T-helper 2 cell (primary cell): Measurements from ENCODE around the gene IFRD1.
"Not testable (repeated sequence)": the region's sequence is repeated elsewhere in the genome, so short reads cannot be mapped to it uniquely, and the experiment has no call there.

Experiments
- DNase-seq, 5 experiments: peaks; one replicate each; pipeline versions ENCODE4 v3.0.0 to v3.0.0-alpha.2; 2012 to 2022

The IFRD1 gene

DNA sequence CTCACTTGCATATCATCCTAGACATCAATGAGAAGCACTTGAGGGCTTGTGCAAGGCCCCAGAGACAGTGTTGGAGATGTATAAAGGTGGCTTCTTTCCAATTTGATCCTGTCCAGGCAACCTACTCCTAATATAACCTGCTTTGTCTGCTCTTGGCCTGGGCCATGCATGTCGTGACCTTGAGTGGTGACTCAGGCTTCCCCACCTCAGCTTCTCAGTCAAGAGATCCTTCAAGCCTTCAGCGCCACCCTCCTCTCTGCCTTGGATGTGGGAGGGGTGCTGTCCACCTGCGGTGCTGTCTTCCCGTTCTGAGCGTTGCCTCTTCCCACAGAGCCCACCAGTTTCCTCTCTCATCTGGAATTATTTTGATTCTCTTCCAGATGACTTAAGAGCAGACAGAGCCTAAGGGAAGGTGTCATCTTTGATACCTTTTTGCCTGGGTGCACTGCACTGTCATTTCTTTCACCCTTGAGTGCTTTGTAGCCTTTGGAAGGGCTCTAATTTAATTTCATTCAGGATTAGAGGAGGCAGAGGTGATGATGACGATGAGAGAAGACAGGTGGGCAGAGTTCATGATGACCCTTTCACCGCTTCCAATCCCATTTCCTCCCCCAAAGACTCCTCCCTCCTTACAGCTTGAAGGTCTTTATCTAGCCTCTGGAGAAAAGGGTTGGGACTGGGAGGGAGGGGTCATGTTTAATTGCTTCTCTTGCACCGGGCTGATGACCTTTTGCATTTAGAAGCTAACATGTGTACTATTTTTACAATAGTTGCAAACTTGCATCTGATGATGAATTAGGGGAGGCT, 37.4 kb downstream of the IFRD1 start:
- no peak for DNase-seq

DNA sequence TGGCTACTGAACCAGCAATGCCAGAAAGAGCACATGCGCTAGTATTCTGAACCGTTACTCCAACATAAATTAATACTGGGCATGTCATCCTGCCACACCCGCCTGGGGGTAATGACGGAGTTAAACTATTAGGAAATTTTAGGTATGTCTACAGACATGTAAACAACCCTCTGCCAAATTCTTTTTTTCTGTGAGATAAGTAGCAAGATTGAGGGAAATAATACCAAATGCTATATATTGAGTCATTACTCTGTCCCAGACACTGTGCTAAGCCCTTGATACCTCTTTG, 37.9 kb downstream of the IFRD1 start:
- DNase-seq, result no peak

DNA sequence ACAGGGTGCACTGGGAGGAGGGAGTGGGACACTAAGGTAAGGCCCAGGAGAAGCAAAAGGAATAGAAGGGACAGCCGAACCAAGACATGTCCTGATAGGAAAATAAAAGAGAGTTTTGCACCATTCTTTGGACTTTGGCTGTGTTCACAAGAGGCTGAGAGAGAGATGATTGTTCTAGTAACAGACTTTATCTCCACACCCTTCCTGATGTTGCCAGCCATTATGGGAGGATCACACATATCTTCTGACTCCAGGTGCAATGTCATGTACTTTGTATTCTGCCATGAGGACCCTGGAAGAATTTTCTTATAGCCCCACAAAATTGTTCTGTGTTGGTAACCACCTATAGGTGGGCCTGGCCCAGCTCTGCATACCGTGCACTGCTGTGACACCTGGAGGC, 41.9 kb downstream of the IFRD1 start:
- no peak for DNase-seq

DNA sequence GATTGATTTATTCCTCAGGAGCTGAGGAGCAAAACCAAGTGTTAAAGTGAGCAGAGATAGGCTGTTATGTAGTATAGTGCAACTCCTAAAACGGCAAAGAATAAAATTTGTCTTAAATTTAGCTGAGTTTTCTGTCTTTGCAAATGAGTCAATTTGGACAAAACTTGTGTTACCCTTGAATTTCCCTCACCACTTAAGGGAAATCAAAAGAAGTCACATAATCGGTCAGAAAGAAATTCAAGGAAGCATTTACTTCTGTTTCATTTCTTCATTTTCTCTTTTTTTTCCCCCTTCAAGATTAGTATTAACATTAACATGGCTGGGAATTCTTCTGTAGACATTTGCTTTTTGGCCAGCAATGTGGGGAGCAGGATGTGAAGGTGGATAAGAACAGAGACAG, 44.4 kb downstream of the IFRD1 start:
- DNase-seq, result no peak

DNA sequence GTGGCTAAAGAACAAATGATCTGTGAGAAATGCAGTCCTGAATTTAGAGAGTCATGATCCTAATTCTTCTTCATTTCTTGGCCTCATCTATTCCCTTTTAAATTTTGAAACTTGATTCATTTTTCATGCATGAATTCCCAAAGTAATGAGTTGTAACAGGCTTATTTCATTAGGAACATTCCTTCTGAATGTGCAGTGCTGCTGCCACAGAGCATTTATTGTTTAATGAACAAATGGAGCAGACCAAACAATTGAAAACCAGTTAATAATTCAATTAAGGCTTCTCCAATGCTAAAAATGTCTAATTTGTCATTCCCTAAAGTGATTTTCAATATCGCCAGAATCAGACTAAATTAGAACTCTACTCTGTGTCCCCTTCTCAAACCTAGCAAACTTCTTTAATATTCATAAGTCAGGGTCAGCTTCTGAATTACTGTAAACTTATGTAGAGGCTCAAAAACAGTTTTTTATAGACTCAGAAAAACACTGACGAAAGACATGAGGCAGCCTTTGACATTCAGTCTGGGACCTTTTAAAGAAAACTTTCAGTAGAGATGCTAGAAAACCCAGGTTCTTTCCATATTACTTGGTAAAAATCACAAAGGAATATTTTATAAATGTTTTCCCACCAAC, 45.0 kb downstream of the IFRD1 start:
- DNase-seq, result no peak

DNA sequence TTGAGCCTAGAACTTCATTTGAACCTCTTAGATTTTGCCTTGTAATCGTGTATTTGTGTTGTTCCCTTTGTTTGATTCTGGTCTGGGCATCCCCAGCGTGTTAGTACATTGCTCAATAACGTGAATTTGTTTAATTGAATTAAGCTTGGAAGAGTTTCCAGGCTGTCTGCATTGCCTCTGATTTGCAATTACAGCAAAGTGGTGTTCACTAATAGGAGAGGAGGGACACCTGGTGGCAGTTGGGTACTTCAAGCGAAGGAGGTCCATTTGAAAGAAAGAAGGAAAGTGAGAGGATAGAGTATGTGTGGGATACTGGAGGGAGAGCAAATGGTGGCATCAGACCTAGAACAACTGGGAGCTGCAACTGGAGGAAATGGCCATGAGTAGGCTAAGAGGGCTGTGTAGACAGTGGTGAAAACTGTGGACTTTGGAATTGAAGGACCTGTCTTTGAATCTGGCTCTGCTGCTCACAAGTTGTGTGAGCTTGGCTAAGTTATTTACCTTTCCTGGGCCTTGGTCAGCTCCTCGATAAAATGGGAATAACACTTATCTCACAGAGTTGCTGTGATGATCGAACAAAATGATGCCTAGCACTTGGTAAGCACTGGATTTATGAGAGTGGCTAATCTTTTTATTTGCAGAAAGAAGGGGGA, 45.7 kb downstream of the IFRD1 start:
- peak in 1 of 5 experiments; percentile 35 for DNase-seq

DNA sequence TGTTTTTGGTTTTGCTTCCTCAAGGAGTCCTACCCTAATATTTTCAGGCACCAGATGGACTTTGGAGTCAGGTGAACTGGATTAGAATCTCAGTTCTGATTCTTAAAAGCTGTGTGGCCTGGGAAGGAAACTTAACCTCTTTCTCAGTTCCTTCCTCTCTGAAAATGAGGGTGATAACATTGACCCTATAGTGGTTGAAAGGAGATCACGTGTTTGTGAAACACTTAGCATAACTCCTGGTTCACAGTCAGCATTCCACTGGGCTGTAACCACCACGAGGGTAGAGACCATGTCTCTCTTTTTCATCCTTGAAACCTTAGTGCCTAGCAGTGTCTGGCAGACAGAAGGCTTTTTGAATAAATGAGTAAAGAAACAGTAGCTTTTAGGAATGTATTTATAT, 47.2 kb downstream of the IFRD1 start:
- DNase-seq, result no peak

DNA sequence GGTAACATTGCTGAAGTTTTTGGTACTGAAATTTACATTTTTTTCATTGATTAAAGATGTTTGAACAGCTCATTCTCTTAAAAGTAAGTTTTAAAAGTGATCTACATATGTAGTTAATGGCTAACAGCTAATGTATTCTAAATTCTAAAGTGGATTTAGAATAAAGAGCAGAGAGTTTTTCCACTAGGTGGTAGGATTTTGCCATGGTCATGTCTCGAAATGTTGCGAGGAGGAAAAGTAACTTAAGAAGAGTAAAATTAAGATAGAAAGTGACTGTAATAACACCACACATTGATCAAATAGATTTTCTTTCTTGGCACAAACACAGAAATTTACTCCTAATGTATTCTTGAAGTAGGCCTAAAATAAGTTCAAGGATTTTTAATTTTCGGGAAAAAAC, 50.4 kb downstream of the IFRD1 start:
- no peak for DNase-seq

DNA sequence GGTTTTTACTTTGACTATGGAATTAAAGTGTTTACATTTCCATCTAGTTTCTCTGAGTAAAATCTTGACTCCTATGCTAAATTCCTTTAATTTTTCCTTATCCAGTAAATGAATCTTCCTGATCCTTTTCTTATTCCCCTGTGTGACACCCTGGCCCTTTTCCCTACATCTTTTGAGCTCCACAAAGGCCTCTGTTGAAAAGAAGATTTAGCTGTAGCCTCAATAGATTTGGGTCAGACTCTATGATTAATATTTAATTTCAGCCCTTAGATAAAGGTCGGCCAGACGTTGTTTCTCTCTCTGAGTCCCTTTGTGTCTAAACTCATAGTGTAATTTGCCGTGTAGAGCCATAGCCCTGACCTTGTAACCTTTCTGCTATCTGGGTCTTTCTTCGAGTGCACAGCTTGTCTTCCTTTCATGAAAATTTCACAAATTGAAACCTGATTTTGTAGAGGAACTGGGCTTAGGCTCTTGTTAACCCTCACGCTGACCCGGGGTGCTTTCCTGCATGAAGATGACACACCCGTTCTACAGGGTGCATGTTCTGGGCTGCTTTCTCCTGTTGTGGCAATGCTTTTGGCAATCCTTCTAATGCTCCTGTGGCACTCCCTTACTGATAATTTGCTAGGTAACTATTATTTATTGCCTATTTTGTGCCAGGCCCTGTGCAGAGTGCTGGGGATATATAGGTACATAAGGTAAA, 51.7 kb downstream of the IFRD1 start:
- no peak for DNase-seq

DNA sequence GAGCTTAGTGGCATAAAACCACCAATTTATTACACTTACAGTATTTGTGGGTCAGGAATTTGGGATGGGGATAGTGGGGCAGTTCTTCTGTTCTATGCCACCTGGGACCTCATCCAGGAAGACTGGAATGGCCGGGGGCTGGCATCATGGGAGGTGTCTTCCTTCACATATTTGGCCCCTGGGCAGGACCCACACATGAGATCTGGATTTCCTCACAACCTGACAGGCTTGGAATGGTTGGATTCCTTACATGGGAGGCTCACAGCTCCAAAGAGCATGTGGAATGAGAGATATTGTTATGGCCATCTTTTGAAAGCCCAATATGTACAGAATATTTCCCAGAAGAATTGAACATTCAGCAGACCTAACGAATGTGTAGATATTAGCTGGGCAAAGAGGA, 52.4 kb downstream of the IFRD1 start:
- DNase-seq, result no peak

DNA sequence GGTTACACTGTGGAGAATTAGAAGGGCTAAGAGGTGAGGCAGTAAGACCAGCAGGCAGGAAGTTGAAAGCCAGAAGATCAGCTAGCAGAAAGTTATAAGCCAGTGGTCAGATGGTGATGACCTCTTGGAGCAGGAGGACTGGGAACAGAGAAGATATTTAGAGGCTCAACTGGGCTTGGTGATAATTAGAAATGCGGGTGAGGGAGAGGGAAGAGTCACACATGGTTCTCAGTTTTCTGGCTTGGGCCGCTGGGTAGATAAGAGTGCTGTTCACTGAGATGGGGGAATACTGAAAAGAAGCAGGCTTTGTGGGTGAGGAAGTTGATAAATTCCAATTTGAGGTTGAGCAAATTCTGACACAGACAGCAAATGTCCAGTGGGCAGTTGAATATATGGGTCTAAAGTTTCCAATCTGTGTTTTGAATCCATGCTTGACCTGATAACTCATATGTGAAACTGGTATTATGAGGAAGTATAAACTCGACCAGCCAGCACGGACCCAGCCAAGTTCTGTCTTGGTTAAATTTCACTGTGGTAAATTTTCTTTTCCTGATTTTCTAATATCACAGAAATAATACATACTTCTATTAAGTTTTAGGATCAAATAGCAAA, 53.2 kb downstream of the IFRD1 start:
- no peak for DNase-seq

DNA sequence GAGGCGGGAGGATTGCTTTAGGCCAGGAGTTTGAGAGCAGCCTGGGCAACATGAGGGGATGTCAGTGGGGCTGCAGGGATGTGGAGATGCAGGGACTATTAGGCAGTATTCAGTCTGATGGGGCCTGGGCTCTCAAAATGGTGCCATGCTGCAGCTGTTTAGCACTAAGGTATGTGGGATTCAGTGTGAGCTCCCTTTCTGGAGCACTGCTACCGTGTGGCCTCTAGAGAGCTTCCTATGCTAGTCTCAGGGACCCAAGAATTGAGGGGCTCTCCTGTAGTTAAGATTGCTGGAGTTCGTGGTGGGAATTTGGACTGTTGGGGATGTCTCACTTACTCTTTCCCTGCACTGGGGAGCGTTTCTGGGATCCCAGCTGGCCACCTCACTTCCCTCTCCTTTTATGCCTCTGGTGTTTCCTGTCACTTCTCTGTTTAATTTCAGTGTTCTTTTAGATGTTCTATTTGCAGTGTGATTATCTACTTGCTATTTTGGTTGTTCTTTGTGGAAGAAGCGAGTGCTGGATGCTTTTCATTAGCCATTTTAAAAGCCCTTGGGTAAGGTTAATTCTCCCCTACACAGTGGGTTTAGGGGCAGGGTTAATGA, 53.9 kb downstream of the IFRD1 start:
- DNase-seq, result no peak

DNA sequence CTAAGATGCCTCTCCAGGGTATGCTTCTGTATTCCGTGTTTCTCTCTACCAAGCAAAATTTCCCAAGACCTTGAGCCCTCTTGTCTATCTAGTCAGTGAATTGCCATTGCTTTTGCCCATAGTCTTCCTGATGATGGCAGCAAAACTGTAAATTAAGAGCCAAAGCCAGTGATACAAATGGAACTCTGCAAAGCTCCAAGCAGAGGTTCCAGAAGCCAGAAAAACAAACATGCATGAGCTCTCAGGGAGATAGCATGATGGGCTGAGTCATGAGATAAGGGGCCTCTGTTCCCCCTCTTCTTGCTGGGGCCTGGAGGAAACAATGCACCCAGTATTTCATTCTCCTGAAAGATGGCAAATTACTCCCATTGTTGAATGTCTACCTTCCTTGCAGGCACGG, 55.2 kb downstream of the IFRD1 start:
- no peak for DNase-seq

DNA sequence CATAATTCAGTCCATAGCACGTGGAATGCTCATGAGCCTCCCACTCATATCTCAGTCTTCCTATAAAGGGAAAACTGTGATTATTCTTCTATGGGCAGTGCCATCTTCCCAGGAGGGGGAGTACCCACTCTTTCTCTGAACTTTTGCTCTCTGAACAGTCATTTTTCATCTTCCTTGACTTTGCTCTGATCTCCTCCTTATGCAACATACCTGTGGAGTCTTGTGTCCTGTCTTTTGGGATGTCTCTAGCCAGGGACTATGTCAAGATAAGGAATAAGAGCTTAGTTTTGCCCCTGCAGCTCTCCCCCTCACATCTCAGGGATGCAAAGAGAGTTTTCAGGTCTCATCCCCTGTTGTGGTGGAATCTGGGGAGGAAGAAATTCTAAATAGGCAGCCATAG, 58.1 kb downstream of the IFRD1 start:
- no peak for DNase-seq

DNA sequence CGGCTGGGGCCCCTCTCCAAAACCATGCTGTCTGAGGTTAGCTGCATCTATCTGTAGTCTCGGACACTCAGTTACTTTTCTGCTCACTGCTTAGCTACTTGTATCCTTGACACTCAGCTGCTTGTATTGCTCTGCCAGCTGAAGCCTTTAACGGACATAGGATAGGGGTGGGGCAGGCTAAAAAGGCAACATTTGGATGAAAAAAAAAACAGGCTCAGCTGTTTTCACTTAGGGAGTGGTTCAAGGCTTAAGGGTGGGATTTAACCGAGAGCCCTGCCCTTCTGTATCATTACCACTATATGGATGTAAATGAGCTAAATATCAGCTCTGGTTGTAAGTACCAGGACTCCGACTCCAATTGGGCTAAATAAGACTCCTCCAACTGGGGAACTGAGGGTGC, 59.1 kb downstream of the IFRD1 start:
- DNase-seq, result no peak

DNA sequence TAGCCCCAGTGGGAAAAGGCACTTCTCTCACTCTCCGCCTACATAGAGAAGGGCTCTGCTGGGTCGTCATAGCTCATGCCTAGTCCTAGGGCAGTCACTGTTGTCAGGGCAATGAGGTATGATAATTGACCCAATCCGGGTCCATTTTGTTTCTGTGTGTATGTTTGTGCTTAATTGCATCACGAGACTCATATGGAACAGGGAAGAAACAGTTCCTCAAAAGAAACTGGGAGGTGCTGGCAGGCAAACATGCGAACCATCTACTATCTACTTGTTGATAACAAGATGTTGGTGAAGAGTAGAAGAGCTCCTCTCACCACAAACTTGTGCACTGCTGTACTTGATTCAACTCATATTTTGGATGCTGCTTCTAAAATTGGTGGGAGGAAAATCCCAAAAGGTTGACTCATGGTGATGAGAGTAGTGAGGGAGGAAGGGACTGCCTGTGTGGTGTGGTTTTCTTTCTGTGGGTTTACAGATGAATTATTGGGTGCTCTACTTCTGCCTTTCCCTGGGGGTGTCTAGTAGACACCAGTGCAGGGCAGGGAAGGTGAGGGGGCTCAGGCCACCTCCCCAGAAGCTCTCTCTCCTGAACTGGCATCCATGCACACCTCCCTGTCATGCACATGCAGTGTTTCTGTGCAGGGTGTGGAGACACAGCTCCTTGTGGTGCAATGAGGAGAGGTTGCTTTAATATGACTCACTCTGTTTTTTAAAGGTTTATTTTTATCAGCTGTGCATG, 59.9 kb downstream of the IFRD1 start:
- peak in 1 of 5 experiments; percentile 5 for DNase-seq

DNA sequence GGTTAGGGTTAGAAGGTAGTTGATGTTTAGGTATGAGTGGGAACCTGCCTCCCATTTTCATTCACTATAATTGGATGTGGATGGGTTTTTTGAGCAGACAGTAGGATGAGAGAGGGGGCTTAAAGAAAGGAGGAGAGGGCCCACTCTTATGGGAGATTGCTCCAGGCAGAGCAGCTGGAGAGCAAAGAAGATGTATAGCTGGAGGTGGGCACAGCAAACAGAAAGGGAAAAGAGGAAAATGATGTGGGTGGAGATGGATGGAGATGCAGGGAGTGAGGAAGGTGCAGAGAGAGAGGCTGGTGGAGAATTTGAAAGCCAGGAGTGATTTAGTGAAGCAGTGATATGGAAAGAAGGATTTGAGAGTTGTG, 60.5 kb downstream of the IFRD1 start:
- no peak for DNase-seq

DNA sequence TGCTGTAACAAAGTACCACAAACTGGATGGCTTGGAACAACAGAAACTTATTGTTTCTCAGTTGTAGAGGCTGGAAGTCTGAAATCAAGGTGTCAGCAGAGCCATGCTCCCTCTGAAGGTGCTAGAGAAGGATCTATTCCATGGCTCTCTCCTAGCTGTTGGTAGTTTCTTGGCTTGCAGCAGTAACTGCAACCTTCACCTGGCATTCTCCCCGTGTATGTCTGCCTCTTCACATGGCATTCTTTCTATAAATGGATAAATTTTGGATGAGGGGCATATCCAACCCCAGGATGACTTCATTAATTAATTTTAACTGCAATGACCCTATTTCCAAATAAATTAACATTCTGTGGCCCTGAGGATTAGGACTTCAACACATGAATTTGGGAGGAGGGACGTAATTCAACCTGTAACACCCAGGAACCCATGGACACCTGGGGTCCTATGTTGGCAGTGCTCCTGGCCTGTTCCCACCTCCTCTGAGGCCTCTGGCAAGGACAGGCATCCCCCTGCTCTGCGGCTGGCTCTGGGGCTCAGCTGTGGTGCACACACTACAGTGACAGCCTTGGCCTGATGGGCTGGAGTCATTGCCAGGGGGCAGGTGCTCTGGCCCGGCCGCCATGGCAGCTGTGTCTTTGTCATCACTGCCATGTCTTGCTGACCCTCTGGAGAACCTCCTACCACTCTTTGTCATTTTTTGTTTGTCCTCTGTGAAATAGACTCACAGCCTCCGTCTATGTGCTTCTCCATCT, 61.4 kb downstream of the IFRD1 start:
- DNase-seq, result no peak

DNA sequence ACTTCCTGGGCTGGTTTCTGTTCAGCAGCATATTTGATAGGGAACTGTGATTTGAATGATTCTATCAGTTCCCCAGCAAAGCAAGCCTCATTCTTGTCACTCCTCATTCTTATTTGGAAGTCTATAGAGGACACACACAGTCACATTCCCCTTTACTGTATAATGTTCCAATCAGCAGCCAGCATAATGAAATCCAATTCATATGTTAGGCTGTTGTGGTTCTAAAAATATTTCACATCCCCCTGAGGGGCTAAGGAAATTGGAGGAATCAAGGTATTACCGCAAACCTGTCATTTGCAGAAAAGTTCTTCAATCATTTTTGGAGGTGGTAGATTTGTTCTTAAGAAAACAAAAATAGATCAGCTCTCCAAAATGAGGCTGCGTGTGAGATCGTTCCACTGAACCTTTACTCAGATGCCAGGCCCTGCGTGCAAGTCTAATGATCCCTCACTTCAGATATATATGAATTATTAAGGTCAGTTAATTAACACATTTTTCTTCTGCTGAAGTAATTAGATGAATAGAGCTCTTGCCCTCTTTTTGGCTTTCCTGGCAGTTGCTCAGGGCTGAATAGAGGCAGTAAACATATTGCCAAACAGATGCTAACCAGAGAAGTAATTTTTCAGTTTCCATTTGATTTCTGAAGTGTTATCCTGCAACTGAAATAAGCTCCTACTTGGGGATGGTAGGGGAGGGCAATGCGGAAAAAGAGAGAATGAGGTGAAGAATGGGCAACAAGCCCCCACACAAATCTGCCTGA, 62.4 kb downstream of the IFRD1 start:
- no peak for DNase-seq

DNA sequence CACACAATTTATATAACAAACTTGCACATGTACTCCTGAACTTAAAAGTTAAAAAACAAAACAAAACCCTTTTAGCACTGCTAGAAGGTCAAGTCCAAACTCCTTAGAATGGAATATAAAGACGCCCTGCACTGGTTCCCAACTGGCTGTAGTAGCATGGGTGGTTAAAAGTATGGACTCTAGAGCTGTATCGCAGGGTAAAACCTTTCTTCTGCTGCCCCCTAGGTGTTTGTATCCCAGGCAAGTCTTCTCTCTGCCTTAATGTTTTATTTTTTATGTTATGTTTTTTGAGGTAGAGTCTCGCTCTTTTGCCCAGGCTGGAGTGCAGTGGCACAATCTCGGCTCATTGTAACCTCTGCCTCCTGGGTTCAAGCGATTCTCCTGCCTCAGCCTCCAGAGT, 65.7 kb downstream of the IFRD1 start:
- no peak for DNase-seq

DNA sequence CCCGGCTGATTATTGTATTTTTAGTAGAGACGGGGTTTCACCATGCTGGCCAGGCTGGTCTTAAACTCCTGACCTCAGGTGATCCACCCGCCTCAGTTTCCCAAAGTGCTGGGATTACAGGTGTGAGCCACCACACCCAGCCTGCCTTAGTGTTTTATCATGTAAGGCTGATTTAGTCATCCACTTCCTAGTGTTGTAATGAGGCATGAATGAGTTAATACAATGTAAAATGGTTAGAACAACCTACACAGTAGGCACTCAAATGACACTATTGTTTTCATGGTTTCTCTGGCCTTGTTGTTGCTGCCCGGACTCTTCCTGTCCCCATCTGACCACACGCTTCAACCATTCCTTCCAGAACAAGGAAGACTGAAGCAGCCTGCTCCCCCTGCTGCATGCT, 66.2 kb downstream of the IFRD1 start:
- not testable (repeated sequence) for DNase-seq
